HG03442 (cell line): ENCODE measurements around the gene SSTR3.

Source experiments
- ATAC-seq: cut with Tn5 transposase; IDR thresholded peaks from one replicate; pipeline ENCODE4 v1.9.1; 2021; ENCODE audit warnings: mild to moderate bottlenecking, moderate library complexity; ENCODE audit not compliant: unreplicated experiment

Gene SSTR3

GRCh38 chr22:37169947-37170688 is 42.2 kb downstream of the SSTR3 start:
- ATAC-seq: no peak

DNA sequence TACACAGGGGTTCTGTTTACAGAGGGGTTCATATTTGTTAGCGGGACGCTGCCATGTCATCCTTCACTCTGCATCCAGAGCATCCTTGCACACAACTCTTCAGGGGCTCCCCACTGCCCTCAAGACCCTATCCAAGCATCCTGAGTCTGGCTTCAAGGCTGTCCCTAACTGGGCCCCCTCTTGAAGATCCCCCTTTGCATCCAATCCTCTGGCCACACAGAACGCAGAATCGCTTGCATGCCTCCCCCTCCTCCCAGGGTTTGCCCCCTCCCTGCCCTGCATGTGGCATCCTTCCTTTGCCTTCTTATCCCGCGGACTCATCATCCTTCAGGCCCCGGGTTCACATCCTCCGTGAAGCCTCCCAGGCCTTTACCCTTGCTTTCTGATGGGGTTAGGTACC is 42.9 kb downstream of the SSTR3 start:
- no peak for ATAC-seq

GRCh38 chr22:37167981-37168647 is 44.2 kb downstream of the SSTR3 start:
- ATAC-seq: no peak

DNA sequence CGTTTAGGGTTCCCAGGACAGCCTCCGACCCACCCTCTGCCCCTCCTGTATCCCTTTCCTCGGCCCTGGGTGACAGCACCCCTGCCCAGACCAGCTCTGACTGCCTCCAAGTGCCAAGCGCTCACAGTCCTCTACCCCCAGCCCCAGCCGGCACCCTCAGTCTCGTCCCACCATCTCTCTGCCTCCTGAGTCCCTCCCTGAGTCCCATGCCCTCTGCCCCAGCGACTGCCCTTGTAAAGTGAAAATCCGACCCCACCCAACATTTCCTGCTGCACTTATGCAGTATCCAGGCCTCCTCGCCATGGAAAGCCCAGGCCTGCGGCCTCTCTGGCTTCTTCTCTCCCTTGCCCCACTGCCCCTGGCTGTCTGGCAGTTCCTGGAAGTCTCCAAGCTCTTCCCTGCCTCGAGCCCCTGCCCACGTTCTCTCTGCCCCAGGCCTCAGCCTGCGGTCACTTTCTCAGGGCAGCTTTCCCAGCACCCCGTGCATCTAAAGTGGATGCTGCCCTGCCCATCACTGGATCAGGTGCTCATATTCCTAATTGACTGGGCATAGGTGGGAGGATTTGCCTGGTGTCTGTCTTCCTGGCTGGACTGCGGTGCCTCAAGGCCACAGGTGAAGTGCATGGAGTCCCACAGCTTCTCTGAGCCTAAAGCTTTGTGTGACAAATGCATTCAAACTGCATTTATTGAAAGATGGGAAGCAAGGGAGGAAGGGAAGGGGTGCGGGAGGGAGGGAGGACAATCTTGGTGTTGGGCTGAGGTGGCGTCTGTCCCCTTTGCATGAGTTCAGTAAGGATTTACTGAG is 44.9 kb downstream of the SSTR3 start:
- ATAC-seq: no peak

GRCh38 chr22:37166675-37167066 is 45.6 kb downstream of the SSTR3 start:
- no peak for ATAC-seq

GRCh38 chr22:37165940-37166674 is 46.2 kb downstream of the SSTR3 start:
- no peak for ATAC-seq

GRCh38 chr22:37165066-37165465 is 47.2 kb downstream of the SSTR3 start:
- no peak for ATAC-seq

DNA sequence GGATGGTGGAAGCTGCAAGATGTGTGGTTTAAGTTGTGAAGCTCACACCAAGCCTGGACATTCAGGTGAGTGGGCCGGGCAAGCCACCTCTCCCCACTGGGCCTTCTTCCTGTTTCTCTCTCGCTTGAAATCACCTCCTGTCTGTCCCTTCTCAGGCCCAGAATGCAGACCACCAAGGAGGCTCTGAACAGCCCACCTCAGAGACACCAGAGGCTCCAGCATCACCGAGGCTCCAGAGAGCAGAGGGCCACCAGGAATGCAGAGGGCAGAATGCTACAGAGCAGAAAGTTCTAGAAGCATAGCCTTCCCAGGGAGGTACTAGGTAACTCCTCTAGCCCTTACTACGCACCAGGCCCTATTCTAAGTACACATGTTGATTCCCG is 47.8 kb downstream of the SSTR3 start:
- no peak for ATAC-seq

GRCh38 chr22:37163575-37164504 is 48.4 kb downstream of the SSTR3 start:
- peak; percentile 29 for ATAC-seq

GRCh38 chr22:37163096-37163489 is 49.2 kb downstream of the SSTR3 start:
- no peak for ATAC-seq

- ATAC-seq: peak; percentile 50
These were observed 49.8 kb downstream of the SSTR3 start for GRCh38 chr22:37162221-37163095.

DNA sequence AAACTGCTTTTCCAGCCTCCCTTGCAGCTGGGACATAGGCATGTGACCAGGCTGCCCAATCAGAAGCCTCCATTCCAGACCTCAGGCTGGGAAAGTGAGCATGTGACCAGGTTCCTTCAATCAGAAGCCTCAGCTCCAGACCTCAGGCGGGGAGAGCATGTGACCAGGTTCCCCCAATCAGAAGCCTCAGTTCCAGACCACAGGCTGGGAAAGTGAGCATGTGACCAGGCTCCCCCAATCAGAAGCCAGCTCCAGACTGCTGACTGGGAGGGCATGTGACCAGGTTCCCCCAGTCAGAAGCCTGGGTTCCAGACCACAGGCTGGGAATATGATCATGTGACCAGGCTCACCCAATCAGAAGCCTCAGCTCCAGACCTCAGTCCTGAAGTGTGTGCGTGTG is 50.8 kb downstream of the SSTR3 start:
- ATAC-seq: no peak

DNA sequence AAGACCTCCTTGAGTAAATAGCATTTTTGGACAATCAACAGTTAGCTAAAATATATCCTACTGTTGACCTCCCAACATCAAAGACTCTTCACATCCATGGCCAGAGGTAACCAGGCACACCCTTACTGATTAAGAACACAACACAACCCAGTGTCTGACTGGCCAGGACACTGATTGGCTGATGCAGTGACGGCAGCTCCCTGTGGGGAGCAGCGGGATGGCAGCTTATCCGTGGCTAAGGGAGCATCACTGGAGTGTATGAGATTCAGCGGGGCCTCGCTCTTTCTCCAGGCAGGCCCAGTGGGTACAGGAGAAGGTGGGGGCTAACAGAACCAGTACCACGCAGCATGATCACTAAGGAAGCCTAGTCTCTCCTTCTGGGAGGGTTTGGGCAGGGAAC is 52.2 kb downstream of the SSTR3 start:
- no peak for ATAC-seq

DNA sequence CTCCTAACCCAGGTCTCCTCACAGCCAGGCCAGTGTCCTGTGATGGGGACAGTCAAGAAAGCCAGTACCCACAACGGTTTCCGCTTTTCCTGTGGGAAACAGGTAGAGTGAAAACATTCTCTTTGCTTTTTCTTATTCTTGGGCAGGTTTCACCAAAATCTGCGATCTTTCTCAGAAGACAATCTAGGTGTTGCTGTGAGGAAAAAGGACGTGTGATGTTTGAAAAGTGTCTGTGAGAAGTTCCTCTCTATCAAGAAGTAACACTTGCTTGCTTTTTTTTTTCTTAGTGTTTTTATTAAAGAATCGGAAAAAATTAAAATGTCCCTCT is 53.4 kb downstream of the SSTR3 start:
- ATAC-seq: no peak

- ATAC-seq: no peak
These were observed 54.6 kb downstream of the SSTR3 start for GRCh38 chr22:37157516-37158285.

GRCh38 chr22:37156686-37157435 is 55.4 kb downstream of the SSTR3 start:
- ATAC-seq: no peak

- ATAC-seq: no peak
These were observed 56.3 kb downstream of the SSTR3 start for GRCh38 chr22:37155971-37156370.
